HepG2 (cell line): ENCODE data around the gene ADGRG1. TPM values are rescaled to one million over a fixed set of nuclear protein-coding genes. Genes with fewer than 3 reads are reported as not detected.

ENCODE experiments used
- CAMTA2 ChIP-seq: sonication (generic); formaldehyde crosslinking; IDR thresholded peaks from 2 replicates; pipeline ENCODE4 v1.4.0; 2020; ENCODE audit warnings: mild to moderate bottlenecking, missing genetic modification reagents, borderline replicate concordance
- CCDC6 ChIP-seq: sonication (generic); formaldehyde crosslinking; IDR thresholded peaks from 2 replicates; pipeline ENCODE4 v1.8.1; 2022; ENCODE audit warnings: mild to moderate bottlenecking, missing genetic modification reagents, moderate library complexity
- CEBPG ChIP-seq: IDR thresholded peaks from 2 replicates; pipeline ENCODE4 v1.6.1; 2016
- ELF1 ChIP-seq: sonication (generic); formaldehyde crosslinking; IDR thresholded peaks from 2 replicates; pipeline ENCODE4 v1.4.0; 2020; ENCODE audit warnings: missing genetic modification reagents
- FOSL2 ChIP-seq: sonication (generic); formaldehyde crosslinking; IDR thresholded peaks from 2 replicates; pipeline ENCODE4 v1.4.0; 2020; ENCODE audit warnings: missing genetic modification reagents
- GZF1 ChIP-seq: sonication (generic); formaldehyde crosslinking; IDR thresholded peaks from 2 replicates; pipeline ENCODE4 v1.5.1; 2020; ENCODE audit warnings: mild to moderate bottlenecking, missing genetic modification reagents
- HIC2 ChIP-seq: sonication (generic); formaldehyde crosslinking; IDR thresholded peaks from 2 replicates; pipeline ENCODE4 v1.9.0; 2022; ENCODE audit warnings: low read depth, missing genetic modification reagents
- HNRNPL ChIP-seq: fragments of 200-400 bp; formaldehyde crosslinking; IDR thresholded peaks from 2 replicates; pipeline ENCODE4 v1.6.1; 2017; ENCODE audit warnings: mild to moderate bottlenecking, low read depth, low read length
- KAT7 ChIP-seq: IDR thresholded peaks from 2 replicates; pipeline ENCODE4 v1.6.1; 2018; ENCODE audit warnings: borderline replicate concordance, missing compliant biosample characterization
- KDM2A ChIP-seq: sonication (generic); formaldehyde crosslinking; IDR thresholded peaks from 2 replicates; pipeline ENCODE4 v1.4.0; 2020; ENCODE audit warnings: low read depth, missing genetic modification reagents, borderline replicate concordance
- KLF15 ChIP-seq: sonication (generic); formaldehyde crosslinking; IDR thresholded peaks from 2 replicates; pipeline ENCODE4 v1.8.1; 2023; ENCODE audit warnings: borderline replicate concordance, mild to moderate bottlenecking, inconsistent platforms, missing genetic modification reagents, mixed read lengths
- NFE2L1 ChIP-seq: sonication (generic); formaldehyde crosslinking; IDR thresholded peaks from 2 replicates; pipeline ENCODE4 v1.4.0; 2020; ENCODE audit warnings: missing genetic modification reagents, mild to moderate bottlenecking, borderline replicate concordance
- NR2F6 ChIP-seq, 2 experiments: IDR thresholded peaks; 2 replicates each; pipeline ENCODE4 v1.6.1; 2016; ENCODE audit warnings: antibody characterized with exemption in 1 of 2, mild to moderate bottlenecking in 1 of 2
- SNAPC2 ChIP-seq: sonication (generic); formaldehyde crosslinking; IDR thresholded peaks from 2 replicates; pipeline ENCODE4 v1.8.1; 2022; ENCODE audit warnings: mild to moderate bottlenecking, missing genetic modification reagents
- SOX5 ChIP-seq: IDR thresholded peaks from 2 replicates; pipeline ENCODE4 v1.6.1; 2016; ENCODE audit warnings: borderline replicate concordance
- SPEN ChIP-seq: sonication (generic); formaldehyde crosslinking; IDR thresholded peaks from 2 replicates; pipeline ENCODE4 v1.5.1; 2020; ENCODE audit warnings: low read depth, mild to moderate bottlenecking, missing genetic modification reagents
- TBX2 ChIP-seq: sonication (generic); formaldehyde crosslinking; IDR thresholded peaks from 2 replicates; pipeline ENCODE4 v1.5.0; 2020; ENCODE audit warnings: missing genetic modification reagents, mild to moderate bottlenecking, borderline replicate concordance
- USF2 ChIP-seq, 2 experiments: sonication (generic) in 1 of 2; formaldehyde crosslinking in 1 of 2; IDR thresholded peaks; 2 replicates each; pipeline versions ENCODE4 v1.5.1 to v1.6.1; 2011 to 2020; ENCODE audit warnings: borderline replicate concordance in 1 of 2, low read depth in 1 of 2, low read length in 1 of 2, mild to moderate bottlenecking in 1 of 2, missing genetic modification reagents in 1 of 2, moderate library complexity in 1 of 2
- ZBTB7A ChIP-seq: sonication (generic); formaldehyde crosslinking; IDR thresholded peaks from 2 replicates; pipeline ENCODE4 v1.8.0; 2022; ENCODE audit warnings: mild to moderate bottlenecking, missing genetic modification reagents
- ZKSCAN1 ChIP-seq: fragments of 150-350 bp; IDR thresholded peaks from 2 replicates; pipeline ENCODE4 v1.6.1; 2014; ENCODE audit warnings: low read length
- ZMYM2 ChIP-seq: sonication (generic); formaldehyde crosslinking; IDR thresholded peaks from 2 replicates; pipeline ENCODE4 v1.8.0; 2022; ENCODE audit warnings: mild to moderate bottlenecking, missing genetic modification reagents
- ZNF251 ChIP-seq: sonication (generic); formaldehyde crosslinking; IDR thresholded peaks from 2 replicates; pipeline ENCODE4 v1.9.0; 2021; ENCODE audit warnings: mild to moderate bottlenecking, missing genetic modification reagents
- ZNF652 ChIP-seq: IDR thresholded peaks from 2 replicates; pipeline ENCODE4 v1.6.1; 2016; ENCODE audit warnings: low read depth, borderline replicate concordance
- polyA plus RNA-seq, 8 experiments: library from polyadenylated mRNA; depleted of rRNA in 3 of 8; stranded (reverse) in 7 of 8; unstranded in 1 of 8; fragments of >200 nt; fragmentation: Illumina TruSeq in 4 of 8; extraction: Trizol in 4 of 8; gene quantifications; 2 replicates each; pipeline versions ENCODE4 v1.2.1 to v1.2.3, GENCODE V29; 2011 to 2016; ENCODE audit warnings: low read depth in 4 of 8, missing spikeins in 1 of 8, mixed read lengths in 1 of 8; ENCODE audit not compliant: insufficient read depth in 1 of 8
- total RNA-seq, 5 experiments: library from RNA; depleted of rRNA; stranded (reverse); fragments of >200 nt; fragmentation: Illumina TruSeq; extraction: Trizol; gene quantifications; 2 replicates each; pipeline ENCODE4 v1.2.3, GENCODE V29; 2016; ENCODE audit warnings: low read depth in 1 of 5

The ADGRG1 gene
- total and polyA plus RNA-seq, 2 of the 13 experiments (the other 11 are each of a cell fraction or from before 2014, with no cell fraction given) = 2.7 to 5.9 TPM

GRCh38 chr16:57635266-57636097 lies 7.1 kb downstream of the ADGRG1 start (continued):
- TF ChIP-seq USF2 (IDR thresholded peaks at IDR 0.05; ENCODE audit: low read depth, low read length) = peak; percentile 86
- TF ChIP-seq USF2 (CRISPR knock-in tag; IDR thresholded peaks at IDR 0.05; ENCODE audit: borderline replicate concordance) = peak; percentile 87; the same call in 1 of the 2 replicates
- TF ChIP-seq CEBPG (CRISPR knock-in tag) = peak; percentile 51
- TF ChIP-seq FOSL2 (CRISPR knock-in tag) = peak; percentile 34; the same call in 1 of the 2 replicates
- TF ChIP-seq SPEN = peak; percentile 32; the same call in 1 of the 2 replicates
- TF ChIP-seq ZNF251 (CRISPR knock-in tag) = 0 out of 2 replicates have a peak, but pooled peaks have one; percentile 34
- peak; percentile 51; the same call in 1 of the 2 replicates for TF ChIP-seq ZMYM2
- TF ChIP-seq TBX2 (CRISPR knock-in tag) = peak; percentile 31; the same call in 1 of the 2 replicates
- no peak for TF ChIP-seq SNAPC2 (CRISPR knock-in tag)
- TF ChIP-seq GZF1 (CRISPR knock-in tag) = peak; percentile 88; the same call in 1 of the 2 replicates
- 0 out of 2 replicates have a peak, but pooled peaks have one; percentile 43 for TF ChIP-seq KDM2A (CRISPR knock-in tag)
- 0 out of 2 replicates have a peak, but pooled peaks have one; percentile 54 for TF ChIP-seq CCDC6 (CRISPR knock-in tag)
- peak; percentile 29; the same call in 1 of the 2 replicates for TF ChIP-seq KAT7
- no peak for TF ChIP-seq KLF15 (CRISPR knock-in tag)
- no peak for TF ChIP-seq NR2F6 (IDR thresholded peaks at IDR 0.05)
- TF ChIP-seq NR2F6 (CRISPR knock-in tag; IDR thresholded peaks at IDR 0.05) = peak; percentile 21; the same call in 1 of the 2 replicates
- TF ChIP-seq NFE2L1 (CRISPR knock-in tag) = 0 out of 2 replicates have a peak, but pooled peaks have one; percentile 45
- TF ChIP-seq SOX5 (CRISPR knock-in tag) = peak; percentile 11; the same call in 1 of the 2 replicates
- peak; percentile 3; the same call in 1 of the 2 replicates for TF ChIP-seq ZBTB7A (CRISPR knock-in tag)
- peak; percentile 77; the same call in 1 of the 2 replicates for TF ChIP-seq HNRNPL
- TF ChIP-seq ZNF652 = 0 out of 2 replicates have a peak, but pooled peaks have one; percentile 39
- TF ChIP-seq HIC2 (CRISPR knock-in tag) = peak; percentile 62; the same call in 1 of the 2 replicates
- no peak for TF ChIP-seq ZKSCAN1
- peak; percentile 46; the same call in 1 of the 2 replicates for TF ChIP-seq ELF1 (CRISPR knock-in tag)
- 0 out of 2 replicates have a peak, but pooled peaks have one; percentile 30 for TF ChIP-seq CAMTA2 (CRISPR knock-in tag)
